Upper lobe of left lung (tissue), 6 donors: ENCODE results near the gene NUFIP1. TPM values are rescaled to one million over a fixed set of nuclear protein-coding genes. Genes with fewer than 3 reads are reported as not detected.

ENCODE experiments used
- ATAC-seq, 2 donors: fragments of 200-7000 bp; cut with Tn5 transposase; one replicate each; pipeline ENCODE4 v1.9.1; 2022; ENCODE audit warnings: mild to moderate bottlenecking in 2 of 2, moderate library complexity in 2 of 2; ENCODE audit not compliant: low FRiP score in 2 of 2
- DNase-seq, 2 donors: peaks; one replicate each; pipeline ENCODE4 v3.0.0-alpha.2; 2019 to 2020
- H3K27ac ChIP-seq, 4 donors: fragments of 200-600 bp; sonication (generic); one replicate each; pipeline ENCODE4 v1.5.1; 2016 to 2019
- H3K27me3 ChIP-seq, 4 donors: fragments of 200-600 bp; sonication (generic); one replicate each; pipeline ENCODE4 v1.5.1; 2017 to 2019
- H3K36me3 ChIP-seq, 4 donors: fragments of 200-600 bp; sonication (generic); one replicate each; pipeline ENCODE4 v1.5.1; 2016 to 2019
- H3K4me1 ChIP-seq, 4 donors: fragments of 200-600 bp; sonication (generic); one replicate each; pipeline ENCODE4 v1.5.1; 2018 to 2019
- H3K4me3 ChIP-seq, 4 donors: fragments of 200-600 bp; sonication (generic); one replicate each; pipeline ENCODE4 v1.5.1; 2017 to 2019; ENCODE audit warnings: mild to moderate bottlenecking in 2 of 4, moderate library complexity in 1 of 4
- H3K9me3 ChIP-seq, 4 donors: fragments of 200-600 bp; sonication (generic); one replicate each; pipeline ENCODE4 v1.5.1; 2018 to 2019
- CTCF ChIP-seq, 6 experiments: fragments of 450-650 bp in 4 of 6; fragments of 200-600 bp in 2 of 6; sonication (generic) in 2 of 6; IDR thresholded peaks; one replicate each; pipeline ENCODE4 v1.5.1; 2016 to 2019; ENCODE audit warnings: antibody characterized with exemption in 6 of 6
- EP300 ChIP-seq, 4 donors: sonication (generic); formaldehyde crosslinking; IDR thresholded peaks; one replicate each; pipeline ENCODE4 v1.5.1; 2017; ENCODE audit warnings: antibody characterized with exemption in 4 of 4, control low read depth in 2 of 4
- POLR2A ChIP-seq, 4 donors: fragments of 450-650 bp; IDR thresholded peaks; one replicate each; pipeline ENCODE4 v1.5.1; 2016 to 2017; ENCODE audit warnings: antibody characterized with exemption in 4 of 4, mild to moderate bottlenecking in 2 of 4
- POLR2AphosphoS5 ChIP-seq, 2 donors: sonication (generic); formaldehyde crosslinking; IDR thresholded peaks; one replicate each; pipeline ENCODE4 v1.5.1; 2017; ENCODE audit warnings: antibody characterized with exemption in 2 of 2
- WGBS, 2 donors: methylation state at CpG; one replicate each; pipeline ENCODE4 v1.1.5; 2017 to 2018; 5-methylcytosine and 5-hydroxymethylcytosine counted together
- total RNA-seq, 6 donors: library from RNA; depleted of rRNA in 4 of 6; stranded (reverse); fragments of >200 nt in 4 of 6; gene quantifications; one replicate each; pipeline versions ENCODE4 v1.1.0 to v1.2.1, GENCODE V29; 2016 to 2021
- donor health status: DM: no; HTN: no; CAD: no; lungs with moderate emphysema.
- donor health status: DM: no; HTN: yes; CAD: no; lungs with severe emphysema.

Gene NUFIP1
- total RNA-seq, 6 donors from 2014 or later = 0.78 to 4.1 (median 3.5) TPM

- Histone ChIP-seq H3K4me3 (no peak overlapping the region), H3K9me3 (no peaks in the 10 kb centered on the region), H3K36me3 (peaks cover 0 to 6% (median 0%) of the 10 kb centered on the region in 4 donors), H3K27me3 (no peaks in the 10 kb centered on the region), H3K27ac (no peak overlapping the region), H3K4me1 (peaks cover 8 to 21% (median 12%) of the 10 kb centered on the region in 4 donors)
- WGBS, 2 donors = 88 to 90% methylated on average over 7 of the region's 7 CpGs
- no peak for DNase-seq
- ATAC-seq = no peak
- no peak for TF ChIP-seq POLR2AphosphoS5 (IDR thresholded peaks at IDR 0.05)
- no peak for TF ChIP-seq CTCF (IDR thresholded peaks at IDR 0.05)
- TF ChIP-seq POLR2A (IDR thresholded peaks at IDR 0.05) = no peak
- TF ChIP-seq EP300 (IDR thresholded peaks at IDR 0.05) = no peak
Measured at GRCh38 chr13:44971656-44972595, 17.3 kb downstream of the NUFIP1 start.

- Histone ChIP-seq H3K27me3 (no peaks in the 10 kb centered on the region), H3K36me3 (peaks cover 0 to 9% (median 6%) of the 10 kb centered on the region in 4 donors), H3K9me3 (no peaks in the 10 kb centered on the region), H3K27ac (no peak overlapping the region), H3K4me1 (peaks cover 8 to 21% (median 12%) of the 10 kb centered on the region in 4 donors), H3K4me3 (no peak overlapping the region)
- DNase-seq (no peak), ATAC-seq (peak in 1 of 2 donors; percentile 65)
- TF ChIP-seq POLR2AphosphoS5 (IDR thresholded peaks at IDR 0.05) (no peak), EP300 (IDR thresholded peaks at IDR 0.05) (no peak), POLR2A (IDR thresholded peaks at IDR 0.05) (no peak), CTCF (IDR thresholded peaks at IDR 0.05) (peak; percentile 48 to 81 (median 68))
- 51 to 57% methylated on average over 4 of the region's 4 CpGs for WGBS, 2 donors
Measured at GRCh38 chr13:44969551-44970484, 19.5 kb downstream of the NUFIP1 start.

- no peaks in the 10 kb centered on the region for H3K9me3 ChIP-seq
- H3K27me3 ChIP-seq = no peaks in the 10 kb centered on the region
- 88 to 92% methylated on average over 3 of the region's 3 CpGs for WGBS, 2 donors
- peaks cover 0 to 23% (median 11%) of the 10 kb centered on the region in 4 donors for H3K36me3 ChIP-seq
- H3K4me1 ChIP-seq = peaks cover 0 to 10% (median 6%) of the 10 kb centered on the region in 4 donors
- no peak overlapping the region for H3K4me3 ChIP-seq
- TF ChIP-seq CTCF (IDR thresholded peaks at IDR 0.05) (no peak), EP300 (IDR thresholded peaks at IDR 0.05) (no peak), POLR2A (IDR thresholded peaks at IDR 0.05) (no peak), POLR2AphosphoS5 (IDR thresholded peaks at IDR 0.05) (no peak)
- no peak for DNase-seq
- ATAC-seq = no peak
- H3K27ac ChIP-seq = no peak overlapping the region
Measured at GRCh38 chr13:44968434-44968815, 20.8 kb downstream of the NUFIP1 start.

GRCh38 chr13:44967704-44968433, 21.4 kb downstream of the NUFIP1 start:
- DNase-seq (no peak), ATAC-seq (no peak)
- WGBS, 2 donors = 39 to 56% methylated on average over 3 of the region's 3 CpGs
- peaks cover 0 to 1% (median 0%) of the 10 kb centered on the region in 4 donors for H3K9me3 ChIP-seq
- H3K27ac ChIP-seq = no peak overlapping the region
- no peaks in the 10 kb centered on the region for H3K27me3 ChIP-seq
- H3K4me1 ChIP-seq = peaks cover 0 to 10% (median 6%) of the 10 kb centered on the region in 4 donors
- no peak overlapping the region for H3K4me3 ChIP-seq
- TF ChIP-seq CTCF (IDR thresholded peaks at IDR 0.05) = peak in 1 of 6 experiments; percentile 18
- no peak for TF ChIP-seq POLR2AphosphoS5 (IDR thresholded peaks at IDR 0.05)
- H3K36me3 ChIP-seq = peaks cover 0 to 25% (median 12%) of the 10 kb centered on the region in 4 donors
